ENCODE data around the gene VAPA.

DNA sequence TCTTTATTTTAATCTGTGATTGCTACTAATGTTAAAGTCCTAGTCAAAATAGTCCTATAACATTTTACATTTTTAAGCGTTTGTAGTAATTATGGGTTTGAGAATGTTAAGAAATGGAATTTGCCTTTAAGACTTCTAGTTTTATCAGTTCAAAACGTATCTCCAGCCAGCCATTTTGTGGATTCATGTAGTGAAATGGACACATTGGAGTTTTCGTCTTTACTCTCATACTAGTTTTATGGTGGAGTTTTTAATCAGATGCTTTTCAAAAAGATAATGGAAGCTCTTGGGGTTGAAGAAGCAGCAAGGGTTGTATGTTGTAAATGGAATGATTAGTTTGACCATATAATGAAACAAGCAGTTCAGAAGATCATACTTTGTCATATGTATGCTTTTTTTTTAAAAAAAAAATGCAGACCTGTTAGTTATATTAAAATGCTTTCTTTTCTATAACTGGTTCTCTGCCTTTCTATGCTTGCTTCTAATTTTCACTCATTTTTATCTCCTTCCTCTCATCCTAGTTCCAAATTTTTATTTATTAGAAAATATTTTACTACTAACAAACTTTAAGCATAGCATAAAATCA lies 16.6 kb downstream of the VAPA start:
- TF ChIP-seq, protein P1, sequence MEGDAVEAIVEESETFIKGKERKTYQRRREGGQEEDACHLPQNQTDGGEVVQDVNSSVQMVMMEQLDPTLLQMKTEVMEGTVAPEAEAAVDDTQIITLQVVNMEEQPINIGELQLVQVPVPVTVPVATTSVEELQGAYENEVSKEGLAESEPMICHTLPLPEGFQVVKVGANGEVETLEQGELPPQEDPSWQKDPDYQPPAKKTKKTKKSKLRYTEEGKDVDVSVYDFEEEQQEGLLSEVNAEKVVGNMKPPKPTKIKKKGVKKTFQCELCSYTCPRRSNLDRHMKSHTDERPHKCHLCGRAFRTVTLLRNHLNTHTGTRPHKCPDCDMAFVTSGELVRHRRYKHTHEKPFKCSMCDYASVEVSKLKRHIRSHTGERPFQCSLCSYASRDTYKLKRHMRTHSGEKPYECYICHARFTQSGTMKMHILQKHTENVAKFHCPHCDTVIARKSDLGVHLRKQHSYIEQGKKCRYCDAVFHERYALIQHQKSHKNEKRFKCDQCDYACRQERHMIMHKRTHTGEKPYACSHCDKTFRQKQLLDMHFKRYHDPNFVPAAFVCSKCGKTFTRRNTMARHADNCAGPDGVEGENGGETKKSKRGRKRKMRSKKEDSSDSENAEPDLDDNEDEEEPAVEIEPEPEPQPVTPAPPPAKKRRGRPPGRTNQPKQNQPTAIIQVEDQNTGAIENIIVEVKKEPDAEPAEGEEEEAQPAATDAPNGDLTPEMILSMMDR (IDR thresholded peaks at IDR 0.05) = no peak
- no peak for TF ChIP-seq EZH2 (IDR thresholded peaks at IDR 0.05; ENCODE audit: borderline replicate concordance, insufficient read depth, low read depth, low read length, poor library complexity, severe bottlenecking)

Data from B cell (primary cell).